Measurements from ENCODE around the gene RBM4B. TPM values are rescaled to one million over a fixed set of nuclear protein-coding genes. Genes with fewer than 3 reads are reported as not detected.

RBM4B gene
- total RNA-seq, 2 donors from 2014 or later, result 8.9 to 9.2 TPM

GRCh38 chr11:66719111-66719872, 41.6 kb upstream of the RBM4B start:
- no peaks in the 10 kb centered on the region for H3K27me3 ChIP-seq (replicated peaks; ENCODE audit: insufficient read depth)
- DNase-seq (ENCODE audit: low spot score) (no peak), ATAC-seq (ENCODE audit: insufficient number of reproducible peaks, low FRiP score, low read depth) (no peak)
- no peaks in the 10 kb centered on the region for H3K9me3 ChIP-seq
- no peaks in the 10 kb centered on the region for H3K4me1 ChIP-seq (ENCODE audit: control insufficient read depth in 1 of 2, low read depth in 2 of 2)
- no peak overlapping the region for H3K27ac ChIP-seq
- H3K36me3 ChIP-seq, result no peaks in the 10 kb centered on the region
- no peak overlapping the region for H3K4me3 ChIP-seq
- TF ChIP-seq, protein P1, sequence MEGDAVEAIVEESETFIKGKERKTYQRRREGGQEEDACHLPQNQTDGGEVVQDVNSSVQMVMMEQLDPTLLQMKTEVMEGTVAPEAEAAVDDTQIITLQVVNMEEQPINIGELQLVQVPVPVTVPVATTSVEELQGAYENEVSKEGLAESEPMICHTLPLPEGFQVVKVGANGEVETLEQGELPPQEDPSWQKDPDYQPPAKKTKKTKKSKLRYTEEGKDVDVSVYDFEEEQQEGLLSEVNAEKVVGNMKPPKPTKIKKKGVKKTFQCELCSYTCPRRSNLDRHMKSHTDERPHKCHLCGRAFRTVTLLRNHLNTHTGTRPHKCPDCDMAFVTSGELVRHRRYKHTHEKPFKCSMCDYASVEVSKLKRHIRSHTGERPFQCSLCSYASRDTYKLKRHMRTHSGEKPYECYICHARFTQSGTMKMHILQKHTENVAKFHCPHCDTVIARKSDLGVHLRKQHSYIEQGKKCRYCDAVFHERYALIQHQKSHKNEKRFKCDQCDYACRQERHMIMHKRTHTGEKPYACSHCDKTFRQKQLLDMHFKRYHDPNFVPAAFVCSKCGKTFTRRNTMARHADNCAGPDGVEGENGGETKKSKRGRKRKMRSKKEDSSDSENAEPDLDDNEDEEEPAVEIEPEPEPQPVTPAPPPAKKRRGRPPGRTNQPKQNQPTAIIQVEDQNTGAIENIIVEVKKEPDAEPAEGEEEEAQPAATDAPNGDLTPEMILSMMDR (IDR thresholded peaks at IDR 0.05), result no peak

- TF ChIP-seq, protein P1 (IDR thresholded peaks at IDR 0.05), result no peak
- H3K4me1 ChIP-seq (ENCODE audit: control insufficient read depth in 1 of 2, low read depth in 2 of 2), result no peaks in the 10 kb centered on the region
- H3K27me3 ChIP-seq (replicated peaks; ENCODE audit: insufficient read depth), result no peaks in the 10 kb centered on the region
- DNase-seq (ENCODE audit: low spot score), result no peak
- no peak overlapping the region for H3K27ac ChIP-seq
- no peaks in the 10 kb centered on the region for H3K36me3 ChIP-seq
- H3K4me3 ChIP-seq, result no peak overlapping the region
- H3K9me3 ChIP-seq, result no peaks in the 10 kb centered on the region
- ATAC-seq (ENCODE audit: insufficient number of reproducible peaks, low FRiP score, low read depth), result no peak
These were observed 40.8 kb upstream of the RBM4B start for GRCh38 chr11:66718320-66718971.

GRCh38 chr11:66717925-66718319, 40.2 kb upstream of the RBM4B start:
- Histone ChIP-seq H3K4me3 (no peak overlapping the region), H3K36me3 (no peaks in the 10 kb centered on the region), H3K27ac (no peak overlapping the region), H3K9me3 (no peaks in the 10 kb centered on the region), H3K27me3 (replicated peaks; ENCODE audit: insufficient read depth) (no peaks in the 10 kb centered on the region), H3K4me1 (ENCODE audit: control insufficient read depth in 1 of 2, low read depth in 2 of 2) (no peaks in the 10 kb centered on the region)
- DNase-seq (ENCODE audit: low spot score) (no peak), ATAC-seq (ENCODE audit: insufficient number of reproducible peaks, low FRiP score, low read depth) (no peak)
- TF ChIP-seq, protein P1 (IDR thresholded peaks at IDR 0.05), result no peak

- Histone ChIP-seq H3K4me3 (no peak overlapping the region), H3K9me3 (no peaks in the 10 kb centered on the region), H3K27me3 (replicated peaks; ENCODE audit: insufficient read depth) (no peaks in the 10 kb centered on the region), H3K36me3 (no peaks in the 10 kb centered on the region), H3K27ac (no peak overlapping the region), H3K4me1 (ENCODE audit: control insufficient read depth in 1 of 2, low read depth in 2 of 2) (no peaks in the 10 kb centered on the region)
- DNase-seq (ENCODE audit: low spot score) (no peak), ATAC-seq (ENCODE audit: insufficient number of reproducible peaks, low FRiP score, low read depth) (no peak)
- TF ChIP-seq, protein P1 (IDR thresholded peaks at IDR 0.05), result no peak
These were observed 39.3 kb upstream of the RBM4B start for GRCh38 chr11:66716996-66717395.

DNA sequence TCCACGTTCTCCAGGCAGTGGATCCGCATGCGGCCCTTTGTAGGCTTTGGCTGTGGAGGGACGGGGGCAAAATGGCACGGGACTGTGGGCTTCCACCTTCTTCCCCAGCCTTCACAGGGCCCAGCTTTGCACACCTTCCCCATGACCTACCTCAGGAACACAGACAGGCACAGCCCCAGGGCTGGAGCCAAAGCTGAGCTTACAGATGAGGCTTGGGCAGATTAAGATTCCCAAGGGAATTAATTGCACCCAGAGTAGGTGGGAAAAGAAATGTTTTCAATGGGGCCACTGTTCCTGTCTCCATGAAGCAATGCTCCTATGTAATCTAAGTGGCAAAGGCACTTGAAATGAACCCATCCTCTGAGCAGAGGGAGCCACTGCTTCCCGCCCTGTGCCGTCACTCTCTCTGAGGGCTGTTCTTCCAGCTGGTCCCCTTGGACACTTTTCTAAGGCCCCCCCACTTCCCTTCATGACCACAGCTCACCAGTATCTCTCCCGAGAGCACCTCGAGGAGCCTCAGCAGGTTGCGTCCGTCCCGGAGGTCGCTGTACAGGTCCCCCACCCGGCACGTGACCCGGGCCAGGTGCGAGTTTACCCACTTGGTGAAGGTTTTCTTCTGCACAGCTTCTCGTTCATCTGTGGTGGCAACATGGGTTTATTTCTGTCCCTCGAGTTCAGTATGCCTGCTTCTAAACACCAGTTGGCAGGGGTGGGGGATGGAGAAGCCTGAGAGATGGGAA, 37.8 kb upstream of the RBM4B start:
- Histone ChIP-seq H3K4me1 (ENCODE audit: control insufficient read depth in 1 of 2, low read depth in 2 of 2) (no peaks in the 10 kb centered on the region), H3K36me3 (no peaks in the 10 kb centered on the region), H3K27me3 (replicated peaks; ENCODE audit: insufficient read depth) (no peaks in the 10 kb centered on the region), H3K9me3 (no peaks in the 10 kb centered on the region), H3K27ac (no peak overlapping the region), H3K4me3 (no peak overlapping the region)
- no peak for DNase-seq (ENCODE audit: low spot score)
- TF ChIP-seq, protein P1 (IDR thresholded peaks at IDR 0.05), result no peak
- ATAC-seq (ENCODE audit: insufficient number of reproducible peaks, low FRiP score, low read depth), result no peak
